NCI-H1092 treated with DMSO at 0.1 percent for 48 hours (cell line): ENCODE data around the gene BCKDHA.
"Not testable (repeated sequence)": the region's sequence is repeated elsewhere in the genome, so short reads cannot be mapped to it uniquely, and the experiment has no call there.

Source experiments
- DNase-seq: peaks from one replicate; lab custom pipeline; 2025; lab: John Stamatoyannopoulos, UW

BCKDHA gene

DNA sequence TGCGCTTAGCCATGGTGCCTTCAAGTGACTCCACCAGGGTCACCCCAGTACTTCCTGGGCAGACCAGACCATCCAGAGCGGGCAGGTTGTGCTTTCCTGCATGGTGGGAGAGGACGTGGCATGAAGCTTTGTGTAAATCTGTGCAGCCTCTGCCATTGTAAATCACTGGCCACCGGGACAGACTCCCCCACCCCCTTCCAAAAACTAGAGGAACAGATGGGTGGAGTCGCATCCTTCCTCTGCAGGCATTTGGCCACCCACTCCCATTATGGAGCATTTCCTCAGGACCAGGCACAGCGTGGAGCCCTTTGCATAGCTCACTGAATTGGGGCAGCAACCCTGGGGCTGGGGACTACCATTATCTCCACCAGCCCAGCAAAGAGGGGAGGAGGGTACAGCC lies 8.2 kb downstream of the BCKDHA start:
- no peak for DNase-seq

DNA sequence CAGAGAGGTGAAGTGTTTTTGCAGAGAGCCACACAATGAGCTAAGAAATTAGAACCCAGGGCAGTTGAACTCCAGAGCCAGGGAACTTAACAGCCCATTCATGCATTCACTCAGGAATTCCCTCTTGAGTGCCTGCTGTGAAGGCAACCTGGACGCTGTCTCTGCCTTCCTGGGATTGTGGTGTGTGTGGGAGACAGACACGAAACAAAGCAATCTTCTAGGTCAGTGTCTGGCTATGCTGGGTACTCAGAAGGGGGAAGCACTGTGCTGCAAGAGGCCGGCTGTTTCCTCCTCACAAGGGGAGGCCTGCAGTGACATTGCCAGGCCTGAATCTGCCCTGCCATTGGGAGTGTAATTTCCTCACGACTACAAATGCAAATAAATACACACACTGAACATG lies 9.7 kb downstream of the BCKDHA start:
- DNase-seq: no peak

- DNase-seq: no peak
Observed at GRCh38 chr19:41408256-41408655, 10.6 kb downstream of the BCKDHA start.

DNA sequence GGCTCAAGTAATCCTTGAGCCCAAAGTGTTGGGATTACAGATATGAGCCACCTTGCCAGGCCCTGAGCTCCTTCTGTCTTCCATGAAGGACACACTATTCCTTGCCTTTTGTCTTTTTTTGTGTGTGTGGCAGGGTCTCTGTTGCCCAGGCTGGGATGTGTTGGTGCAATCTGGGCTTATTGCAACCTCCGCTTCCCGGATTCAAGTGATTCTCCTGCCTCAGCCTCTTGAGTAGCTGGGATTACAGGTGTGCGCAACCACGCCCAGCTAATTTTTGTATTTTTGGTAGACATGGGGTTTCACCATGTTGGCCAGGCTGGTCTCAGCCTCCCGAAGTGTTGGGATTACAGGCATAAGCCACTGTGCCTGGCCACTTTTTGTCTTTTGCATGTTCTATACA lies 11.2 kb downstream of the BCKDHA start:
- not testable (repeated sequence) for DNase-seq

DNA sequence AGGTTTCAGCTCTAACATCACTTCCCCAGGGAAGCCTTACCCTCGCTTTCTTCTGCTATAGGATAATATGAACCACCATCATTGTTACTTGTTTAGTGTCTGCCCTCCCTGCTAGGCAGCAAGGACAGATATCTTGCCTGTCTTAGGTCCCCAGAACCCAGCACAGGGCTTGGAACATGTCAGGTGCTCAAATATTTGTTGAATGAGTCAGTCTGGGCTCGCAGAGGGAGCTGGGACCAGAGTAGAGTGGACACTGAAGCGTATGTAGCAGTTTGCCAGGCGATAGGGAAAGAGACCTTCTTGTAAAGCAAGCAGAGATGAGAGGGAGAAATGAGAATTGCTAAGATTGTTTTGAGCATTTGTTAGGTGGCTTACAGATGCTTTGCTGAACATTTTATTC lies 11.7 kb downstream of the BCKDHA start:
- DNase-seq: no peak

GRCh38 chr19:41410336-41411054 lies 12.9 kb downstream of the BCKDHA start:
- DNase-seq: no peak

GRCh38 chr19:41411100-41411967 lies 13.7 kb downstream of the BCKDHA start:
- DNase-seq: no peak

DNA sequence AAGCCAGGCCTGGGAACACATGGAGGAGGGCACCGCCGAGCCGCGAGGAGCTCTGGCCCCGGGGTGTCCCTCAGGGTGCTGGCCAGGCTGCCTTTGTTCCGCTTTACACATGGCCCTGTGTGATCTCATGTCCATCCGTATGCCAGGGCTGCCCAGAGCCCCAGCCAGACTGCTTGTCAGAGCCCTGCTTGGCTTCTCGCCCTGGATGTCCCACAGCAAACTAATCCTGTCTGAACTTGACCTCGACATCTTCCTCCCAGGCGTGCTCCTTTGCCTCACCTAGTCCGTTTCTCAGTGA lies 14.3 kb downstream of the BCKDHA start:
- DNase-seq: no peak

GRCh38 chr19:41412953-41413352 lies 15.3 kb downstream of the BCKDHA start:
- no peak for DNase-seq

- DNase-seq: no peak
Observed at GRCh38 chr19:41413947-41414346, 16.3 kb downstream of the BCKDHA start.

DNA sequence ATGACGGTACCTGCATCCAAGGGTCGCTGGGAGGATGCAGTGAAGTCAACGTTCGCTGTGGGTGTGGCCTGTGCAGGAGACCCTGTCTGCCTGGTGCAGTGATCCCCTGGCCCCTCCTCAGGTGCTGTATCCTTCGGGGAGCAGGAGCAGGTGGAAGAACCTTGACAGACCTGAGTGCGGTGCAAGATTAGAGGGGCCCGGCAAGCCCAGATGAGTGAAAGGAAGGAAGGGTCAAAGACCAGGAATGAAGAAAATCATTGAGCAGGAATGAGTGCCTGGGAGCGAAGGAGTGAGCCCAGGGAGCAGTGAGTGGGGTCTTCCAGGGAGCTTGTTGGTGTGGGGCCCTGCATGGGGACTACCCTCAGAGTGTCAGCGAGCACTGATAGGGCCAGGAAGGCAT lies 16.8 kb downstream of the BCKDHA start:
- DNase-seq: no peak

DNA sequence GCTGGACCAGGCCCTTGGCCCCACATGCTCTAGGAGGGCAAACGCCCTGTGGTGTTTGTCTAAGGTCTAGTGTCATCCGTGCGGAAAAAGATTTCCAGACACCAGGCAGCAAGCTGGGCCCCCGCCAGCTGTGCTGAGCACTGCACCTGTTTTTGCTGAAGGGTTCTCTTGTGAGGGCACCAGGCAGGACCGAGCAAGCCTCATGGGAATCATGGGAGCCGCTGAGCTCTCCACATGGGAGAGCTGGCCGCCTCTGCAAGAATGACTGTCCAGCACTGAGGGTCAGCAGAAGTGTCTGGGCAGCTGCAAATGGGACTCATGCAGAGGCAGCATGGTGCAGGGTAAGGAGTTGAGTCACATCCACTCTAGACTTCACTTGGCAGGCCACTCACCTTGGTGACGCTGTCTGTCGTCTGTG lies 17.5 kb downstream of the BCKDHA start:
- peak; percentile 23 for DNase-seq

DNA sequence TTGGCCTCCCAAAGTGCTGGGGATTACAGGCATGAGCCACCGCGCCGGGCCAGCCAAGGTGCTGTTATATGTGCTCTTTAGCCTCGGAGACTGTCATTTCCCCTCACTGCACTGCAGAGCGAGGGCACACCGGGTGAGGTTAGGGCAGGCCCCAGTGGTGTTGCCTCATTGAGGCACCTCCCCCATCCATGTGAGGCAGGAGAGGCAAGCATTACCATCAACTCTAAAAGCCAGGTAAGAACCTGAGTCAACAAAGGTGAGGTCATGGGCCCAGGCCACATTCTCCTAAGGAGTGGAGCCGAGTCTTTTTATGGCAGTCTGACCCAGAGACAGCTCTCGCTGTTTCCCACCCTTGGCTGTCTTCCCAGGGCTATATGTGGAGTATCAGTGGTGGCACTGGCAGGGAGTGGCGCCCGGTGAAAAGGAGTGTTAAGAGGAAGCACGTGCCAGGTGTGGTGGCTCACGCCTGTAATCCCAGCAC lies 18.6 kb downstream of the BCKDHA start:
- no peak for DNase-seq

DNA sequence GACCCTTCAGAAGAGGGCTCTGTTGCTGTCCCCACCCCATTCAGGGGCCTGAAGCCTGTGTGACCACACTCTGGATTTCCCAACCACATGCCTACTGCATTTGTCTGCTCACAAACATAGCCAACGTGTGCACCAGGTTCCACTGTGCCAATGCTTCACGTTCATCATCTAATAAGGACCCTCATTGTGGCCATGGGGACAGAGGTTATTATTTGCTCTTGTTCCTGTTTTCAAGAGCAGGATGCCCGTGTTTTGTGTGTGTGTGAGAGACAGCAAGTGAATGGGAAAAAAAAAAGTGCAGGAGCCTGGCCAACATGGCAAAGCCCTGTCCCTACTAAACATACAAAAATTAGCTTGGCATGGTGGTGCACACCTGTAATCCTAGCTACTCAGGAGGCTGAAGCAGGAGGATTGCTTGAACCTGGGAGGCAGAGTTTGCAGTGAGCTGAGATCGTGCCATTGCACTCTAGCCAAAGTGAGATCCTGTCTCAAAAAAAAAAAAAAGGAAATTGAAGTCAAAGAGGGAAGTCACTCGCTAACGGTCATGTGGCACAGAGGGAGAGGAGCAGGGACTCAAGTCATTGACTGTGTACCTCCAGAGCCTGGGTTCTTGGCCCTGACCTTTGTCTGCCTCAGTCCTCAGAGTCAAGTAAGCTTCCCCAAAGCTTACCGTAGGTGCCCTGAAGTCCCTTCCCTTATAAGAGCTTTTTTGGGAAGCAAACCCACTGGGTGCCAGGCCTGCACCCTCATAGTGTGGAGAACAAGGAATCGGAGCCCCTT lies 22.7 kb downstream of the BCKDHA start:
- DNase-seq: no peak

- DNase-seq: no peak
Observed at GRCh38 chr19:41421314-41421713, 23.7 kb downstream of the BCKDHA start.

DNA sequence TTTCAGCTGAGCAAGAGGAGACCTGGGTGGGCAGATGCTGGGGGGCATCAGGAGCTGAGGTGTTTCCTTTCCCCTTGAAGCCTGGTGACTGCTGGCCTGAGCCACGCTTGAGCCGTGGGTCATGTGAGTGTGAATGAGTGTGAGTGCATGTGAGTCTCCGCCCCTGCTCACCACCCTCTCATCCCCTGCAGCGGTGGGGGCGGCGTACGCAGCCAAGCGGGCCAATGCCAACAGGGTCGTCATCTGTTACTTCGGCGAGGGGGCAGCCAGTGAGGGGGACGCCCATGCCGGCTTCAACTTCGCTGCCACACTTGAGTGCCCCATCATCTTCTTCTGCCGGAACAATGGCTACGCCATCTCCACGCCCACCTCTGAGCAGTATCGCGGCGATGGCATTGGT lies 24.4 kb downstream of the BCKDHA start:
- DNase-seq: no peak

GRCh38 chr19:41422456-41422855 lies 24.8 kb downstream of the BCKDHA start:
- DNase-seq: no peak

DNA sequence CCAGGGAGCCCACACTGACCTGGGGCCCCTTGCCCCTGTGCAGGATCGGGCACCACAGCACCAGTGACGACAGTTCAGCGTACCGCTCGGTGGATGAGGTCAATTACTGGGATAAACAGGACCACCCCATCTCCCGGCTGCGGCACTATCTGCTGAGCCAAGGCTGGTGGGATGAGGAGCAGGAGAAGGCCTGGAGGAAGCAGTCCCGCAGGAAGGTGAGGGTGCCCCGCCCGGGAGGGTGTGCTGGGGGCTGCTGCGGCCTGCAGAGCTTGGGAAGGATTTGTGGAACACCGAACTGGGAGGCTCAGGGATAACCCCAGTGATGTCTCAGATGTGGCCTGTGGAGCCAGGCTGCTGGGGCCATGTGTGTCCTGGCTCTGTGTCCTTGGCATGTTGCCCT lies 25.3 kb downstream of the BCKDHA start:
- no peak for DNase-seq

GRCh38 chr19:41424335-41425173 lies 26.9 kb downstream of the BCKDHA start:
- DNase-seq: no peak

GRCh38 chr19:41425174-41426115 lies 27.8 kb downstream of the BCKDHA start:
- no peak for DNase-seq
